Liver (tissue), 9 donors: ENCODE data around the gene RAD51B. TPM values are rescaled to one million over a fixed set of nuclear protein-coding genes. Genes with fewer than 3 reads are reported as not detected.

Source experiments
- DNase-seq: peaks from one replicate; pipeline ENCODE4 v3.0.0-alpha.2; 2017; ENCODE audit warnings: low spot score
- H3K27ac ChIP-seq, 2 donors: one replicate each; pipeline ENCODE4 v1.7.0; 2013; ENCODE audit warnings: inconsistent platforms in 2 of 2, low read length in 2 of 2, control low read depth in 1 of 2, low read depth in 1 of 2, mild to moderate bottlenecking in 1 of 2
- H3K27me3 ChIP-seq, 4 donors: one replicate each; pipeline versions ENCODE4 v1.6.1 to v1.7.0; 2013; ENCODE audit warnings: low read length in 3 of 4, inconsistent platforms in 1 of 4, mild to moderate bottlenecking in 1 of 4, moderate library complexity in 1 of 4; ENCODE audit not compliant: control insufficient read depth in 4 of 4, insufficient read depth in 4 of 4
- H3K36me3 ChIP-seq, 4 donors: one replicate each; pipeline versions ENCODE4 v1.6.1 to v1.7.0; 2013; ENCODE audit warnings: low read length in 3 of 4, mild to moderate bottlenecking in 3 of 4, low read depth in 1 of 4, moderate library complexity in 1 of 4; ENCODE audit not compliant: control insufficient read depth in 4 of 4, insufficient read depth in 3 of 4
- H3K4me1 ChIP-seq, 4 donors: one replicate each; pipeline versions ENCODE4 v1.6.1 to v1.7.0; 2013; ENCODE audit warnings: low read length in 3 of 4, mild to moderate bottlenecking in 3 of 4, moderate library complexity in 1 of 4; ENCODE audit not compliant: control insufficient read depth in 4 of 4, insufficient read depth in 4 of 4
- H3K4me3 ChIP-seq, 3 donors: one replicate each; pipeline versions ENCODE4 v1.6.1 to v1.7.0; 2013; ENCODE audit warnings: low read length in 3 of 3, control low read depth in 1 of 3, low read depth in 1 of 3, mild to moderate bottlenecking in 1 of 3
- H3K9ac ChIP-seq, 2 donors: one replicate each; pipeline ENCODE4 v1.7.0; 2013; ENCODE audit warnings: low read length in 2 of 2, mild to moderate bottlenecking in 2 of 2, moderate library complexity in 2 of 2, control low read depth in 1 of 2, low read depth in 1 of 2
- H3K9me3 ChIP-seq, 4 donors: one replicate each; pipeline versions ENCODE4 v1.6.1 to v1.7.0; 2013; ENCODE audit warnings: low read length in 3 of 4; ENCODE audit not compliant: control insufficient read depth in 4 of 4
- ATF3 ChIP-seq: IDR thresholded peaks from 2 replicates; pipeline ENCODE4 v1.6.1; 2016; ENCODE audit warnings: antibody characterized with exemption
- CTCF ChIP-seq: fragments of 150-350 bp; IDR thresholded peaks from 2 replicates; pipeline ENCODE4 v1.5.1; 2017; ENCODE audit warnings: improper control_type of control experiment, low read depth, low read length; ENCODE audit not compliant: missing input control
- EGR1 ChIP-seq, 2 donors: IDR thresholded peaks; 2 replicates each; pipeline ENCODE4 v1.6.1; 2016 to 2018; ENCODE audit warnings: antibody characterized with exemption in 2 of 2, low read depth in 2 of 2
- FOXA1 ChIP-seq: IDR thresholded peaks from 2 replicates; pipeline ENCODE4 v1.6.1; 2016; ENCODE audit warnings: antibody characterized with exemption
- FOXA2 ChIP-seq: IDR thresholded peaks from 2 replicates; pipeline ENCODE4 v1.6.1; 2016; ENCODE audit warnings: antibody characterized with exemption
- GABPA ChIP-seq, 2 donors: IDR thresholded peaks in 1 of 2; conservative IDR thresholded peaks in 1 of 2; 2 replicates each; pipeline ENCODE4 v1.6.1; 2016; ENCODE audit warnings: antibody characterized with exemption in 2 of 2, mild to moderate bottlenecking in 1 of 2, moderate library complexity in 1 of 2
- HNF4A ChIP-seq, 2 donors: conservative IDR thresholded peaks; 2 replicates each; pipeline ENCODE4 v1.6.1; 2016; ENCODE audit warnings: antibody characterized with exemption in 2 of 2, mild to moderate bottlenecking in 2 of 2
- HNF4G ChIP-seq: IDR thresholded peaks from 2 replicates; pipeline ENCODE4 v1.6.1; 2016; ENCODE audit warnings: antibody characterized with exemption
- JUND ChIP-seq, 2 donors: IDR thresholded peaks; 2 replicates each; pipeline ENCODE4 v1.6.1; 2016; ENCODE audit warnings: antibody characterized with exemption in 2 of 2
- MAX ChIP-seq: IDR thresholded peaks from 2 replicates; pipeline ENCODE4 v1.6.1; 2016; ENCODE audit warnings: antibody characterized with exemption
- NR2F2 ChIP-seq: IDR thresholded peaks from 2 replicates; pipeline ENCODE4 v1.6.1; 2016; ENCODE audit warnings: antibody characterized with exemption
- RAD21 ChIP-seq, 2 donors: IDR thresholded peaks; 2 replicates each; pipeline ENCODE4 v1.6.1; 2016; ENCODE audit warnings: antibody characterized with exemption in 2 of 2, mild to moderate bottlenecking in 2 of 2
- REST ChIP-seq: IDR thresholded peaks from 2 replicates; pipeline ENCODE4 v1.6.1; 2016; ENCODE audit warnings: antibody characterized with exemption, mild to moderate bottlenecking
- RXRA ChIP-seq, 2 donors: IDR thresholded peaks; 2 replicates each; pipeline ENCODE4 v1.6.1; 2017 to 2018; ENCODE audit warnings: antibody characterized with exemption in 2 of 2, mild to moderate bottlenecking in 1 of 2
- SP1 ChIP-seq: IDR thresholded peaks from 2 replicates; pipeline ENCODE4 v1.6.1; 2018; ENCODE audit warnings: antibody characterized with exemption, mild to moderate bottlenecking
- TAF1 ChIP-seq: conservative IDR thresholded peaks from 2 replicates; pipeline ENCODE4 v1.6.1; 2016; ENCODE audit warnings: antibody characterized with exemption, mild to moderate bottlenecking
- YY1 ChIP-seq: IDR thresholded peaks from 2 replicates; pipeline ENCODE4 v1.6.1; 2016; ENCODE audit warnings: antibody characterized with exemption, mild to moderate bottlenecking
- ZBTB33 ChIP-seq: IDR thresholded peaks from 2 replicates; pipeline ENCODE4 v1.6.1; 2016; ENCODE audit warnings: antibody characterized with exemption
- WGBS: extraction: QIAGEN DNeasy Blood & Tissue Kit; methylation state at CpG from one replicate; pipeline ENCODE4 v1.1.7; 2013; 5-methylcytosine and 5-hydroxymethylcytosine counted together
- polyA plus RNA-seq, 2 donors: library from polyadenylated mRNA; stranded (reverse) in 1 of 2; unstranded in 1 of 2; fragments of 200-250 nt in 1 of 2; fragments of >200 nt in 1 of 2; fragmentation: Nextera tagmentation in 1 of 2; extraction: Ambion mirVana in 1 of 2; gene quantifications; one replicate each; pipeline versions ENCODE4 v1.2.1 to v1.2.3, GENCODE V29; 2013 to 2015
- total RNA-seq, 2 donors: library from RNA; depleted of rRNA; stranded (reverse); fragments of >200 nt; gene quantifications; one replicate each; pipeline ENCODE4 v1.2.3, GENCODE V29; 2014
- donor health status: healthy.
- donor health status: healthy.
- donor health status: healthy.
- donor health status: healthy.
- donor health status: healthy.

RAD51B gene
- total and polyA plus RNA-seq, 4 donors, result 0.81 to 12.9 (median 2.4) TPM

- TF ChIP-seq HNF4A (conservative IDR thresholded peaks at IDR 0.05) (no peak), FOXA2 (no peak), REST (no peak), HNF4G (no peak), GABPA (IDR thresholded peaks at IDR 0.05 in 1 of 2, conservative IDR thresholded peaks at IDR 0.05 in 1 of 2) (no peak), ATF3 (no peak), ZBTB33 (no peak), SP1 (no peak), RAD21 (IDR thresholded peaks at IDR 0.05) (no peak), CTCF (no peak), EGR1 (IDR thresholded peaks at IDR 0.05; ENCODE audit: low read depth in 2 of 2) (no peak), JUND (IDR thresholded peaks at IDR 0.05) (no peak), MAX (no peak), YY1 (no peak), RXRA (IDR thresholded peaks at IDR 0.05) (no peak), NR2F2 (no peak), TAF1 (no peak), FOXA1 (no peak)
- no peaks in the 10 kb centered on the region for H3K27me3 ChIP-seq
- H3K4me1 ChIP-seq, result no peaks in the 10 kb centered on the region
- no peak for DNase-seq
- no peaks in the 10 kb centered on the region for H3K36me3 ChIP-seq
- no peaks in the 10 kb centered on the region for H3K9me3 ChIP-seq
- H3K27ac ChIP-seq, result no peak overlapping the region
- WGBS, result 82% methylated on average over 3 of the region's 3 CpGs
- H3K4me3 ChIP-seq, result no peak overlapping the region
- H3K9ac ChIP-seq, result no peak overlapping the region
Measured at GRCh38 chr14:68606176-68606575, 786.6 kb downstream of the RAD51B start.
